Endothelial cell of umbilical vein (primary cell): ENCODE data around the gene ZFY.

Experiments
- FOS ChIP-seq: IDR thresholded peaks from 2 replicates; pipeline ENCODE4 v1.6.1; 2011; ENCODE audit warnings: mild to moderate bottlenecking, low read length, moderate library complexity, borderline replicate concordance; ENCODE audit not compliant: insufficient read depth
- GATA2 ChIP-seq: IDR thresholded peaks from 2 replicates; pipeline ENCODE4 v1.7.0; 2011; ENCODE audit warnings: low read depth, mild to moderate bottlenecking, moderate library complexity, mixed read lengths, low read length; ENCODE audit not compliant: insufficient read length, insufficient read depth
- POLR2A ChIP-seq: IDR thresholded peaks from 2 replicates; pipeline ENCODE4 v1.6.1; 2012; ENCODE audit warnings: low read depth, mild to moderate bottlenecking, control low read depth, low read length
- POLR2AphosphoS5 ChIP-seq: IDR thresholded peaks from 2 replicates; pipeline ENCODE4 v1.6.1; 2012; ENCODE audit warnings: low read depth, mild to moderate bottlenecking, control low read depth, low read length, moderate library complexity; ENCODE audit not compliant: insufficient read depth
- TF ChIP-seq, protein P1 (sequence below), 2 donors: IDR thresholded peaks; 1 replicate in 1 of 2; 2 replicates in 1 of 2; pipeline ENCODE4 v1.5.1; 2011; ENCODE audit warnings: low read length in 2 of 2, mild to moderate bottlenecking in 2 of 2, moderate library complexity in 2 of 2, control low read depth in 1 of 2, inconsistent platforms in 1 of 2, low read depth in 1 of 2; ENCODE audit not compliant: insufficient read depth in 1 of 2; ENCODE audit errors: extremely low read depth in 1 of 2
- TF ChIP-seq, protein P2 (sequence below): IDR thresholded peaks from 2 replicates; pipeline ENCODE4 v1.6.1; 2011; ENCODE audit not compliant: insufficient read depth, insufficient read length

DNA sequence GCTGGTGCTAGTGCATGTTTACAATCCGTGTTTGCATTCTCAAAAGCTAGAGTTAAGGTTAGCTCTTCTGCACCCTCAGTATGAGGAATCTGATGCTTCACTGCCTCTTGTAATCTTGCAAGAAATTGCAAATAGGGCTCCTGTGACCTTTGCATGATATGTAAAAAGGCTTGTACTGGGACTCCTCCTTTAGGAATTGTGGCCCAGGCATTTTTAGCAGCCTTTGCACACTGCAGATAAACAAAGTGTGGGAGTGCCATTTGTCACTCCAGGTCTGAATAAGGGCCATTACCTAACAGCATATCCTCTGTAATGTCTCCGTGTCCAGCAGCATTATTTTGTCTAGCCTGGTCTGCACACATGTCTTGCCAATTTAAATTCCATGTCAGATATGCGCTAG is 49.3 kb upstream of the ZFY start:
- TF ChIP-seq FOS (no peak), POLR2A (no peak), GATA2 (no peak), POLR2AphosphoS5 (no peak)
- TF ChIP-seq, protein P1, sequence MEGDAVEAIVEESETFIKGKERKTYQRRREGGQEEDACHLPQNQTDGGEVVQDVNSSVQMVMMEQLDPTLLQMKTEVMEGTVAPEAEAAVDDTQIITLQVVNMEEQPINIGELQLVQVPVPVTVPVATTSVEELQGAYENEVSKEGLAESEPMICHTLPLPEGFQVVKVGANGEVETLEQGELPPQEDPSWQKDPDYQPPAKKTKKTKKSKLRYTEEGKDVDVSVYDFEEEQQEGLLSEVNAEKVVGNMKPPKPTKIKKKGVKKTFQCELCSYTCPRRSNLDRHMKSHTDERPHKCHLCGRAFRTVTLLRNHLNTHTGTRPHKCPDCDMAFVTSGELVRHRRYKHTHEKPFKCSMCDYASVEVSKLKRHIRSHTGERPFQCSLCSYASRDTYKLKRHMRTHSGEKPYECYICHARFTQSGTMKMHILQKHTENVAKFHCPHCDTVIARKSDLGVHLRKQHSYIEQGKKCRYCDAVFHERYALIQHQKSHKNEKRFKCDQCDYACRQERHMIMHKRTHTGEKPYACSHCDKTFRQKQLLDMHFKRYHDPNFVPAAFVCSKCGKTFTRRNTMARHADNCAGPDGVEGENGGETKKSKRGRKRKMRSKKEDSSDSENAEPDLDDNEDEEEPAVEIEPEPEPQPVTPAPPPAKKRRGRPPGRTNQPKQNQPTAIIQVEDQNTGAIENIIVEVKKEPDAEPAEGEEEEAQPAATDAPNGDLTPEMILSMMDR (IDR thresholded peaks at IDR 0.05; ENCODE audit: extremely low read depth in 1 of 2, insufficient read depth in 1 of 2, low read depth in 1 of 2, low read length in 2 of 2), result no peak
- TF ChIP-seq, protein P2, sequence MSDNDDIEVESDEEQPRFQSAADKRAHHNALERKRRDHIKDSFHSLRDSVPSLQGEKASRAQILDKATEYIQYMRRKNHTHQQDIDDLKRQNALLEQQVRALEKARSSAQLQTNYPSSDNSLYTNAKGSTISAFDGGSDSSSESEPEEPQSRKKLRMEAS, result no peak
